AG09309 (cell line): ENCODE data around the gene ZPBP.

Source experiments
- DNase-seq: peaks from one replicate; pipeline ENCODE4 v3.0.0-alpha.2; 2010; ENCODE audit warnings: low read depth
- H3K4me3 ChIP-seq: 2 replicates; pipeline ENCODE4 v1.5.1; 2011; ENCODE audit warnings: mild to moderate bottlenecking, low read depth, low read length, moderate library complexity; ENCODE audit not compliant: control insufficient read depth
- CTCF ChIP-seq: IDR thresholded peaks from 2 replicates; pipeline ENCODE4 v1.5.1; 2011; ENCODE audit warnings: mild to moderate bottlenecking, low read depth, low read length, inconsistent platforms; ENCODE audit not compliant: insufficient read depth, control insufficient read depth; ENCODE audit errors: missing control alignments

The ZPBP gene

DNA sequence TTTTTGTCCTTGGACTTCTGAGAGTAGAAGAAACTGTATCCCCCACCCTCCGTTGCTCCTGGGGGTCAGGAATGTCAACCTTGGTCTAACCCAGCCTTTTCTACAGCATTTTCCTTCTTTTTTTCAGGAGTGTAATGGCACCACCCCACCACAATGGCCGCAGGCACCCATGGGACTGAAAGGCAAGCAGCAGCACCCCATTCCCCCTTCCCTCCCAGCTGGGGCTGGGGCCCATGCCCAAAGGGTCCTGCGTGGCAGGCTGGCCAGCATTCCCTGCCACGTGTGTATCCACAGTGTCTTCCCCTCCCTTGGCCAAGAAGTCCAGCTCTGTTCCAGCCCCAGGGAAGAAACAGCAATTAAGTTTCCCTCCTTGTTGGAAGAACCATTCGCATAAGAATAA lies 106.9 kb downstream of the ZPBP start:
- H3K4me3 ChIP-seq = no peak overlapping the region
- TF ChIP-seq CTCF = no peak
- no peak for DNase-seq

DNA sequence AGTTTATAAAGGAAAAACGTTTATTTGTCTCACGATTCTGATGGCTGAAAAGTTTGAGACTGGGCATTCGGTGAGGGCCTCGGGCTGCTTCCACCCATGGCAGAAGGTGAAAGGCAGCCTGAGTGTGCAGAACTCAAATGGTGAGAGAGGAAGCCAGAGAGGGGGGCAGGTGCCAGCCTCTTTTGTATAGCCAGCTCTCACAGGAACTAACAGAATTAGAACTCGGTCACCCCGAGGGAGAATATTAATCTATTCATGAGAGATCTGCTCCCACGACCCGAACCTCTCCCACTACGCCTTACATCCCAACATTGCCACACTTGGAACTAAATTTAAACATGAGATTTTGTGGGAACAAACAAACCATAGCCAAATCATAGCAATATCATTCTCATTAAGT lies 112.6 kb downstream of the ZPBP start:
- H3K4me3 ChIP-seq = no peak overlapping the region
- no peak for DNase-seq
- no peak for TF ChIP-seq CTCF

DNA sequence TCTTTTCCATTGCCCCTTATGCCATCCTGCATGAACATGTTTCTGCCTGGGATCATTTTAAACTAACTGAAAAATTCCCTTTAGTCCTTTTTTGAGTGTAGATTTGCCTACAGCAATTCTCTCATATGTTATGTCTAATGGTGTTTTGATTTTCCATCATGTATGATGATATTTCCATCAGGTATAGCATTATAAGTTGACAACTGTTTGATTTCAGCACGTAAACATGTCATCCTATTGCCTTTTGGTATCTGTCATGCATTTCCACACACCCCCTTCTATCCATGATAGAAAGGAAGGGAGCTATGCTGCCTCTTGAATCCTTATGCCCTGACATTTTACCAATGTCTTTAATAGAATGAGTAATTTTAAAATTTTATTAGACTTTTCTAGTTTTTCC lies 116.8 kb downstream of the ZPBP start:
- DNase-seq = no peak
- H3K4me3 ChIP-seq = no peak overlapping the region
- TF ChIP-seq CTCF = no peak

- no peak for TF ChIP-seq CTCF
- no peak overlapping the region for H3K4me3 ChIP-seq
- no peak for DNase-seq
These were observed 119.0 kb downstream of the ZPBP start for GRCh38 chr7:49974035-49974434.

- H3K4me3 ChIP-seq = no peak overlapping the region
- no peak for TF ChIP-seq CTCF
- DNase-seq = no peak
These were observed 155.4 kb downstream of the ZPBP start for GRCh38 chr7:49937608-49938007.

GRCh38 chr7:49931627-49932026 lies 161.4 kb downstream of the ZPBP start:
- no peak for DNase-seq
- H3K4me3 ChIP-seq = no peak overlapping the region
- no peak for TF ChIP-seq CTCF

GRCh38 chr7:49928787-49929186 lies 164.3 kb downstream of the ZPBP start:
- no peak for DNase-seq
- H3K4me3 ChIP-seq = no peak overlapping the region
- TF ChIP-seq CTCF = no peak
